ENCODE results near the gene IP6K3. TPM values are rescaled to one million over a fixed set of nuclear protein-coding genes. Genes with fewer than 3 reads are reported as not detected.

IP6K3 gene
- total and polyA plus RNA-seq, 2 donors: 0.95 to 2.4 TPM

Small RNA genes lying within 50 kb of the gene (small RNA-seq; reads per million reads assigned to genes)
- not detected for gene MIR3934

Other genes starting within 250 kb of the IP6K3 start
- gene BAK1, start 166.6 kb downstream of the IP6K3 start, total RNA-seq: 8.8 TPM
- 18.7 TPM for gene BAK1, start 166.6 kb downstream of the IP6K3 start, polyA plus RNA-seq
- gene ITPR3, start 125.6 kb downstream of the IP6K3 start, total RNA-seq: 8.2 TPM
- gene ITPR3, start 125.6 kb downstream of the IP6K3 start, polyA plus RNA-seq: 11.0 TPM
- gene UQCC2, start 35.2 kb downstream of the IP6K3 start, total RNA-seq: 14.4 TPM
- 43.7 TPM for gene UQCC2, start 35.2 kb downstream of the IP6K3 start, polyA plus RNA-seq
- 33.6 TPM for gene LEMD2, start 42.2 kb upstream of the IP6K3 start, total RNA-seq
- 41.7 TPM for gene LEMD2, start 42.2 kb upstream of the IP6K3 start, polyA plus RNA-seq
- gene MLN, start 57.1 kb upstream of the IP6K3 start, total RNA-seq: not detected
- not detected for gene MLN, start 57.1 kb upstream of the IP6K3 start, polyA plus RNA-seq